ENCODE results near the gene CCDC89. TPM values are rescaled to one million over a fixed set of nuclear protein-coding genes. Genes with fewer than 3 reads are reported as not detected.

CCDC89 gene
- total RNA-seq (2016; rRNA removed; fragmentation: Illumina TruSeq; extraction: Trizol): 0.38 and 0.60 TPM in 2 replicates
- not detected in 2 replicates for total RNA-seq (2016; cell fraction: cytosol; rRNA removed; fragmentation: Illumina TruSeq; extraction: Trizol; ENCODE audit: low read depth)
- 0.30 and 0.39 TPM in 2 replicates for total RNA-seq (2016; cell fraction: insoluble cytoplasmic fraction; rRNA removed; fragmentation: Illumina TruSeq; extraction: Trizol)
- not detected in 2 replicates for total RNA-seq (2016; cell fraction: membrane; rRNA removed; fragmentation: Illumina TruSeq; extraction: Trizol)
- total RNA-seq (2016; cell fraction: nucleus; rRNA removed; fragmentation: Illumina TruSeq; extraction: Trizol): 0.28 TPM in 1 of 2 replicates, not detected in the other
- polyA plus RNA-seq (2011; rRNA removed): 0.13 TPM in 1 of 2 replicates, not detected in the other
- 0.03 and 0.04 TPM in 2 replicates for polyA plus RNA-seq (2011; cell fraction: cytosol; rRNA removed)
- not detected in 2 replicates for polyA plus RNA-seq (2011; cell fraction: nucleus; rRNA removed)
- polyA plus RNA-seq (2012): not detected in 2 replicates
- not detected in 2 replicates for polyA plus RNA-seq (2016; cell fraction: cytosol; fragmentation: Illumina TruSeq; extraction: Trizol; ENCODE audit: low read depth)
- 0.22 and 0.46 TPM in 2 replicates for polyA plus RNA-seq (2016; cell fraction: insoluble cytoplasmic fraction; fragmentation: Illumina TruSeq; extraction: Trizol; ENCODE audit: low read depth)
- not detected in 2 replicates for polyA plus RNA-seq (2016; cell fraction: membrane; fragmentation: Illumina TruSeq; extraction: Trizol; ENCODE audit: low read depth)
- polyA plus RNA-seq (2016; cell fraction: nucleus; fragmentation: Illumina TruSeq; extraction: Trizol; ENCODE audit: insufficient read depth, low read depth): not detected in 2 replicates
- not detected in 2 replicates for polyA minus RNA-seq (2011; rRNA and poly(A)+ RNA removed; ENCODE audit: low replicate concordance)
- polyA minus RNA-seq (2011; cell fraction: cytosol; rRNA and poly(A)+ RNA removed): not detected in 2 replicates
- polyA minus RNA-seq (2011; cell fraction: nucleus; rRNA and poly(A)+ RNA removed): not detected in 2 replicates
- Bru-seq, nascent RNA: percentile 17 among the genes with signal in this experiment
- BruChase-seq, experiment 1, labeled RNA remaining after a 6-hour chase: percentile 22 among the genes with signal in this experiment
- percentile 26 among the genes with signal in this experiment for BruChase-seq, experiment 2, labeled RNA remaining after a 2-hour chase
- long read RNA-seq, experiment 1: 0 reads
- long read RNA-seq, experiment 2: 0 reads

GRCh38 chr11:85685820-85686459 is at the start of gene CCDC89:
TSS of gene CCDC89 (minus strand) at chr11:85686195. CDS start at chr11:85686130, 65 bp downstream.
- H4K20me1 ChIP-seq (ENCODE audit: insufficient read depth, low read length): no peaks in the 10 kb centered on the region
- CTCF ChIA-PET (ENCODE audit: low intra/inter-chr PET ratio, low total read pairs): no interaction called here
- in situ Hi-C loops (cut with HindIII; ENCODE audit: extremely low pct_ligation_motif_present, low pct_unique_long_range_greater_than_20kb): no loop called here
- peak within 1 kb of the TSS; percentile 92 for H3K4me2 ChIP-seq (ENCODE audit: low read depth, low read length)
- POLR2A ChIA-PET: interaction anchor here (1.3 to 2.1 kb wide), 3 partner anchors 21 to 58 kb away, joined by 5 to 11 read pairs (median 6); partner anchors contain the start of genes CREBZF, TMEM126A and TMEM126B
- peak within 1 kb of the TSS; percentile 20 to 69 (median 44); a peak in 5 of 6 replicates for H3K4me3 ChIP-seq (replicated peaks in 1 of 3; ENCODE audit: insufficient read depth in 1 of 3, low read depth in 2 of 3, low read length in 3 of 3)
- FAIRE-seq (no peak), DNase-seq (ENCODE audit: low spot score) (peak; percentile 68), ATAC-seq (peak; percentile 86)
- no peaks in the 10 kb centered on the region for H3K9me3 ChIP-seq (ENCODE audit: low read length)
- intact Hi-C loops (cut with micrococcal nuclease; ENCODE audit: unreplicated experiment): no loop called here
- 0 out of 5 replicates have a peak, but pooled peaks cover 0 to 10% of the 10 kb centered on the region in 2 experiments for H3K27me3 ChIP-seq (ENCODE audit: control insufficient read depth in 1 of 2, insufficient read depth in 2 of 2, low read length in 2 of 2)
- peak within 1 kb of the TSS; percentile 14 for H3K9ac ChIP-seq (ENCODE audit: insufficient read depth, low read depth, low read length)
- H3K79me2 ChIP-seq (ENCODE audit: insufficient read depth, low read length): no peaks in the 10 kb centered on the region
- peaks cover 33% of the 10 kb centered on the region; the same call in 1 of the 2 replicates for H3K4me1 ChIP-seq (ENCODE audit: insufficient read depth, low read length)
- peak within 1 kb of the TSS; percentile 67 for H2AFZ ChIP-seq (ENCODE audit: low read length)
- no TSS peak for BruUV-seq (replicated peaks)
- 10% methylated on average over 10 of the region's 13 CpGs for WGBS (ENCODE audit: low lambda C conversion rate)
- no peak within 1 kb of the TSS for H3K27ac ChIP-seq (ENCODE audit: extremely low read length, insufficient read depth, low read length)
- no peaks in the 10 kb centered on the region for H3K36me3 ChIP-seq (replicated peaks in 1 of 2; ENCODE audit: control insufficient read depth in 1 of 2, insufficient read depth in 2 of 2, low read length in 2 of 2)
- peak; percentile 69 for TF ChIP-seq NFYC (CRISPR knock-in tag; IDR thresholded peaks at IDR 0.05)
- no peak for TF ChIP-seq ZFY (CRISPR knock-in tag; IDR thresholded peaks at IDR 0.05)
- no peak for TF ChIP-seq POLR2AphosphoS5 (IDR thresholded peaks at IDR 0.05; ENCODE audit: low read depth, low read length)
- TF ChIP-seq CEBPB (IDR thresholded peaks at IDR 0.05; ENCODE audit: borderline replicate concordance, low read depth, low read length): peak; percentile 18; the same call in 1 of the 2 replicates
- TF ChIP-seq RBFOX2 (IDR thresholded peaks at IDR 0.05; ENCODE audit: low read depth, low read length): no peak
- 0 out of 2 replicates have a peak, but pooled peaks have one; percentile 34 for TF ChIP-seq FOXK1 (CRISPR knock-in tag; IDR thresholded peaks at IDR 0.05; ENCODE audit: borderline replicate concordance, low read depth)
- no peak for TF ChIP-seq NCOA2 (CRISPR knock-in tag; IDR thresholded peaks at IDR 0.05)
- no peak; the same call in 1 of the 2 replicates for TF ChIP-seq SALL1 (CRISPR knock-in tag; IDR thresholded peaks at IDR 0.05)
- no peak for TF ChIP-seq ZSCAN20 (CRISPR knock-in tag; IDR thresholded peaks at IDR 0.05; ENCODE audit: borderline replicate concordance)
- 0 out of 2 replicates have a peak, but pooled peaks have one; percentile 20 for TF ChIP-seq ZBTB38 (CRISPR knock-in tag; IDR thresholded peaks at IDR 0.05)
- TF ChIP-seq HMGXB3 (CRISPR knock-in tag; IDR thresholded peaks at IDR 0.05; ENCODE audit: borderline replicate concordance): peak; percentile 99
- TF ChIP-seq NFYB (CRISPR knock-in tag; IDR thresholded peaks at IDR 0.05): peak; percentile 72
- peak; percentile 44; the same call in 1 of the 2 replicates for TF ChIP-seq SAP130 (CRISPR knock-in tag; IDR thresholded peaks at IDR 0.05; ENCODE audit: low read depth)
- no peak for TF ChIP-seq CEBPG (CRISPR knock-in tag; IDR thresholded peaks at IDR 0.05)
- no peak for TF ChIP-seq KLF11 (CRISPR knock-in tag; IDR thresholded peaks at IDR 0.05)
- TF ChIP-seq POGZ (CRISPR knock-in tag; IDR thresholded peaks at IDR 0.05): 0 out of 2 replicates have a peak, but pooled peaks have one; percentile 31
- peak; percentile 21; the same call in 1 of the 2 replicates for TF ChIP-seq KAT8 (CRISPR knock-in tag; IDR thresholded peaks at IDR 0.05)
- peak; percentile 65 for TF ChIP-seq RFX3 (CRISPR knock-in tag; IDR thresholded peaks at IDR 0.05)

Measured in HepG2 (cell line).